Endothelial cell of umbilical vein (primary cell): Measurements from ENCODE around the gene CNTROB. TPM values are rescaled to one million over a fixed set of nuclear protein-coding genes. Genes with fewer than 3 reads are reported as not detected.

Experiments
- BruUV-seq: library from RNA; stranded (reverse); fragments of 400-500 nt; replicated peaks from 2 replicates; lab custom pipeline; 2021; lab: Mats Ljungman, UMichigan
- CTCF ChIA-PET: fragments of 300-600, 350-600 bp; sonication (Branson Sonifier 250); formaldehyde crosslinking; loops from one replicate; lab custom pipeline; 2021; ENCODE audit warnings: antibody characterized with exemption, inconsistent platforms; lab: Charles Lee
- POLR2A ChIA-PET: fragments of 300-600, 350-600 bp; sonication (Branson Sonifier 250); formaldehyde crosslinking; loops from one replicate; lab custom pipeline; 2021; ENCODE audit warnings: antibody characterized with exemption, inconsistent platforms; lab: Charles Lee
- DNase-seq: peaks from one replicate; pipeline ENCODE4 v3.0.0-alpha.2; 2011; ENCODE audit warnings: low read depth, low spot score
- FAIRE-seq: peaks from 2 replicates; lab custom pipeline; 2011; peaks lifted over from hg19 to GRCh38; lab: Jason Lieb, UNC
- H2AFZ ChIP-seq: 2 replicates; pipeline ENCODE4 v1.6.0; 2012; ENCODE audit warnings: low read depth, low read length, control low read depth, inconsistent platforms
- H3K27ac ChIP-seq: 2 replicates; pipeline ENCODE4 v1.5.1; 2011; ENCODE audit warnings: low read depth, mild to moderate bottlenecking, control low read depth, low read length, moderate library complexity; ENCODE audit not compliant: insufficient read depth
- H3K27me3 ChIP-seq, 2 experiments: 2 replicates each; pipeline versions ENCODE4 v1.6.0 to v1.6.1; 2011; ENCODE audit warnings: low read length in 2 of 2, mixed read lengths in 1 of 2; ENCODE audit not compliant: control insufficient read depth in 2 of 2, insufficient read depth in 2 of 2
- H3K36me3 ChIP-seq, 2 experiments: 2 replicates in 1 of 2; 3 replicates in 1 of 2; pipeline ENCODE4 v1.5.1; 2011; ENCODE audit warnings: low read length in 2 of 2, mild to moderate bottlenecking in 1 of 2, moderate library complexity in 1 of 2; ENCODE audit not compliant: control insufficient read depth in 2 of 2, insufficient read depth in 2 of 2; ENCODE audit errors: extremely low read depth in 1 of 2
- H3K4me1 ChIP-seq: 3 replicates; pipeline ENCODE4 v1.5.1; 2011; ENCODE audit warnings: mild to moderate bottlenecking, low read length; ENCODE audit not compliant: control insufficient read depth, insufficient read depth; ENCODE audit errors: extremely low read depth
- H3K4me2 ChIP-seq: 2 replicates; pipeline ENCODE4 v1.6.1; 2011; ENCODE audit warnings: low read length, control low read depth, mixed read lengths; ENCODE audit not compliant: insufficient read depth
- H3K4me3 ChIP-seq, 3 experiments: fragments of 200-600 bp in 1 of 3; sonication (generic), shearing (Covaris generic) in 1 of 3; replicated peaks in 1 of 3; 2 replicates each; pipeline ENCODE4 v1.5.1; 2011 to 2016; ENCODE audit warnings: control low read depth in 3 of 3, low read length in 3 of 3, mild to moderate bottlenecking in 2 of 3, inconsistent platforms in 1 of 3, low read depth in 1 of 3, moderate library complexity in 1 of 3; ENCODE audit not compliant: insufficient read depth in 1 of 3
- H3K79me2 ChIP-seq: 2 replicates; pipeline ENCODE4 v1.6.0; 2012; ENCODE audit warnings: low read length, inconsistent platforms; ENCODE audit not compliant: control insufficient read depth, insufficient read depth
- H3K9ac ChIP-seq: replicated peaks from 2 replicates; pipeline ENCODE3; 2011; ENCODE audit warnings: low read length, control low read depth; ENCODE audit not compliant: insufficient read depth; ENCODE audit errors: extremely low read depth
- H3K9me1 ChIP-seq: replicated peaks from 3 replicates; pipeline ENCODE4 v1.6.0; 2011; ENCODE audit warnings: mild to moderate bottlenecking, low read length; ENCODE audit not compliant: control insufficient read depth, insufficient read depth; ENCODE audit errors: extremely low read depth
- H3K9me3 ChIP-seq: replicated peaks from 2 replicates; pipeline ENCODE4 v1.5.1; 2012; ENCODE audit warnings: low read length, inconsistent platforms; ENCODE audit not compliant: control insufficient read depth, insufficient read depth
- H4K20me1 ChIP-seq: replicated peaks from 2 replicates; pipeline ENCODE3; 2011; ENCODE audit warnings: mild to moderate bottlenecking, low read length; ENCODE audit not compliant: control insufficient read depth, insufficient read depth; ENCODE audit errors: extremely low read depth
- CTCF ChIP-seq, 2 donors: IDR thresholded peaks; 1 replicate in 1 of 2; 2 replicates in 1 of 2; pipeline ENCODE4 v1.5.1; 2011; ENCODE audit warnings: low read length in 2 of 2, mild to moderate bottlenecking in 2 of 2, moderate library complexity in 2 of 2, control low read depth in 1 of 2, inconsistent platforms in 1 of 2, low read depth in 1 of 2; ENCODE audit not compliant: insufficient read depth in 1 of 2; ENCODE audit errors: extremely low read depth in 1 of 2
- EZH2 ChIP-seq: IDR thresholded peaks from 2 replicates; pipeline ENCODE4 v1.6.1; 2012; ENCODE audit warnings: borderline replicate concordance, low read depth, mild to moderate bottlenecking, moderate library complexity, low read length, inconsistent platforms; ENCODE audit not compliant: severe bottlenecking
- FOS ChIP-seq: IDR thresholded peaks from 2 replicates; pipeline ENCODE4 v1.6.1; 2011; ENCODE audit warnings: mild to moderate bottlenecking, low read length, moderate library complexity, borderline replicate concordance; ENCODE audit not compliant: insufficient read depth
- JUN ChIP-seq: IDR thresholded peaks from 2 replicates; pipeline ENCODE4 v1.6.1; 2011; ENCODE audit warnings: borderline replicate concordance, low read depth; ENCODE audit not compliant: insufficient read length, insufficient read depth
- MAX ChIP-seq: IDR thresholded peaks from 2 replicates; pipeline ENCODE4 v1.6.1; 2011; ENCODE audit not compliant: insufficient read depth, insufficient read length
- MYC ChIP-seq: IDR thresholded peaks from one replicate; pipeline ENCODE4 v1.6.1; 2011; ENCODE audit warnings: mild to moderate bottlenecking, low read depth, low read length
- POLR2A ChIP-seq: IDR thresholded peaks from 2 replicates; pipeline ENCODE4 v1.6.1; 2012; ENCODE audit warnings: low read depth, mild to moderate bottlenecking, control low read depth, low read length
- POLR2AphosphoS5 ChIP-seq: IDR thresholded peaks from 2 replicates; pipeline ENCODE4 v1.6.1; 2012; ENCODE audit warnings: low read depth, mild to moderate bottlenecking, control low read depth, low read length, moderate library complexity; ENCODE audit not compliant: insufficient read depth
- dilution Hi-C: fragments of 300-500 bp; cut with MboI; formaldehyde crosslinking; loops from one replicate; pipeline ENCODE4 v1.15.0; 2019; ENCODE audit warnings: low sequenced_read_pairs; ENCODE audit not compliant: extremely low pct_ligation_motif_present
- intact Hi-C: fragments of 100-400 bp; cut with micrococcal nuclease; formaldehyde crosslinking; loops from one replicate; pipeline ENCODE4 v1.10.0; 2022
- polyA plus RNA-seq, 4 experiments: library from polyadenylated mRNA; depleted of rRNA in 3 of 4; stranded (reverse) in 3 of 4; unstranded in 1 of 4; fragments of >200 nt; gene quantifications; 2 replicates each; pipeline versions ENCODE4 v1.2.1 to v1.2.3, GENCODE V29; 2011 to 2012; ENCODE audit warnings: missing spikeins in 1 of 4
- total RNA-seq: library from RNA; stranded (reverse); gene quantifications from 2 replicates; pipeline ENCODE4 v1.2.3, GENCODE V29; 2021

Gene CNTROB
- total and polyA plus RNA-seq, 2 donors (not counting 3 experiments of a cell fraction or from before 2014, with no cell fraction given): 24.9 to 47.2 TPM

- Histone ChIP-seq H3K9me1 (no peaks in the 10 kb centered on the region), H2AFZ (peak overlapping the region; percentile 76), H3K27me3 (no peaks in the 10 kb centered on the region), H3K36me3 (no peaks in the 10 kb centered on the region), H3K4me1 (peaks cover 13% of the 10 kb centered on the region), H4K20me1 (no peaks in the 10 kb centered on the region), H3K4me2 (peak overlapping the region; percentile 38), H3K79me2 (no peaks in the 10 kb centered on the region), H3K4me3 (peak overlapping the region in 1 of 3 experiments; percentile 25), H3K9me3 (no peaks in the 10 kb centered on the region), H3K27ac (no peak overlapping the region), H3K9ac (peak overlapping the region; percentile 40)
- dilution Hi-C loops (no loop called here), intact Hi-C loops (no loop called here)
- ChIA-PET CTCF (interaction anchor here (0.7 to 1.5 kb wide), 3 partner anchors 10 to 68 kb away, joined by 3 to 4 read pairs (median 4); no protein-coding TSS in a partner anchor), POLR2A (no interaction called here)
- BruUV-seq: no TSS peak
- DNase-seq (no peak), FAIRE-seq (no peak)
- TF ChIP-seq EZH2: no peak
- no peak for TF ChIP-seq POLR2A
- TF ChIP-seq CTCF (IDR thresholded peaks at IDR 0.05; ENCODE audit: extremely low read depth in 1 of 2, insufficient read depth in 1 of 2, low read depth in 1 of 2, low read length in 2 of 2): no peak
- no peak for TF ChIP-seq POLR2AphosphoS5
- no peak for TF ChIP-seq FOS
- TF ChIP-seq MAX: no peak
- TF ChIP-seq MYC: no peak
- no peak for TF ChIP-seq JUN
Observed at GRCh38 chr17:7922269-7922844, 9.6 kb upstream of the CNTROB start.
